SK-N-SH treated with all-trans-retinoic acid at 6 μM for 48 hours (cell line): Measurements from ENCODE around the gene KIAA1217.

Experiments
- ARNTL ChIP-seq: fragments of 450-650 bp; formaldehyde crosslinking; IDR thresholded peaks from 2 replicates; pipeline ENCODE4 v1.5.0; 2020; ENCODE audit warnings: low read depth, mild to moderate bottlenecking, moderate library complexity, borderline replicate concordance
- GLIS3 ChIP-seq: fragments of 250-450 bp; sonication (Bioruptor Pico); IDR thresholded peaks from 2 replicates; pipeline ENCODE4 v1.5.0; 2020; ENCODE audit warnings: mild to moderate bottlenecking, moderate library complexity
- RARB ChIP-seq: fragments of 250-450 bp; sonication (Bioruptor Pico); IDR thresholded peaks from 2 replicates; pipeline ENCODE4 v1.8.0; 2021; ENCODE audit warnings: mild to moderate bottlenecking, moderate library complexity
- ZFP30 ChIP-seq: fragments of 450-650 bp; formaldehyde crosslinking; IDR thresholded peaks from 2 replicates; pipeline ENCODE4 v1.5.0; 2022; ENCODE audit warnings: mild to moderate bottlenecking, moderate library complexity
- ZNF70 ChIP-seq: fragments of 450-650 bp; formaldehyde crosslinking; IDR thresholded peaks from 2 replicates; pipeline ENCODE4 v1.5.0; 2020; ENCODE audit warnings: mild to moderate bottlenecking, moderate library complexity
- TF ChIP-seq, protein P1 (sequence below): fragments of 250-450 bp; sonication (Bioruptor Pico); IDR thresholded peaks from 2 replicates; pipeline ENCODE4 v1.8.0; 2020; ENCODE audit warnings: mild to moderate bottlenecking, moderate library complexity, borderline replicate concordance
- TF ChIP-seq, protein P2 (sequence below): fragments of 250-450 bp; sonication (Bioruptor Pico); IDR thresholded peaks from 2 replicates; pipeline ENCODE4 v1.8.0; 2021; ENCODE audit warnings: low read depth, mild to moderate bottlenecking, moderate library complexity, borderline replicate concordance
- TF ChIP-seq, protein P3 (sequence below): fragments of 250-450 bp; sonication (Bioruptor Pico); IDR thresholded peaks from 2 replicates; pipeline ENCODE4 v1.5.1; 2021; ENCODE audit warnings: mild to moderate bottlenecking, moderate library complexity

DNA sequence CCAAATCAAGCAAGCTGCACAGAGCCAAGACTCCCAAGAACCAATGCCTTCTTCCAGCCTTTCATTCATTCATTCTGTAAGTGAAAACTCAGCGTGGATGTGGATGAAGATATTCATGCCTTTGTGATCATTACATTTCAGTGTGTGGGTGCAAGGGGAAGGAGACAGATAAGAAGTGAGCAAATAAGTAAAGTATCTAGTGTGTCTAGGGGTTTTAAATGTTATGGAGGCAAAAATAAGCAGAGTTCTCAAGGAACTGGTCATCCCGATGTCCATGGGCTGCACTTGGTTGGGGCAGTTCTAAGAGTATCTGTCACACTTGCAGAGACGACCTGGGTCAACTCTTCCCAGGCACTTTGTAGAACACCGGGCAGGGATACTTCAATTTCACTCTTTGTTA, 149.1 kb downstream of the KIAA1217 start:
- TF ChIP-seq GLIS3 (no peak), ZNF70 (no peak), ZFP30 (no peak), ARNTL (CRISPR knock-in tag) (no peak), RARB (CRISPR knock-in tag) (no peak)
- TF ChIP-seq, protein P1, sequence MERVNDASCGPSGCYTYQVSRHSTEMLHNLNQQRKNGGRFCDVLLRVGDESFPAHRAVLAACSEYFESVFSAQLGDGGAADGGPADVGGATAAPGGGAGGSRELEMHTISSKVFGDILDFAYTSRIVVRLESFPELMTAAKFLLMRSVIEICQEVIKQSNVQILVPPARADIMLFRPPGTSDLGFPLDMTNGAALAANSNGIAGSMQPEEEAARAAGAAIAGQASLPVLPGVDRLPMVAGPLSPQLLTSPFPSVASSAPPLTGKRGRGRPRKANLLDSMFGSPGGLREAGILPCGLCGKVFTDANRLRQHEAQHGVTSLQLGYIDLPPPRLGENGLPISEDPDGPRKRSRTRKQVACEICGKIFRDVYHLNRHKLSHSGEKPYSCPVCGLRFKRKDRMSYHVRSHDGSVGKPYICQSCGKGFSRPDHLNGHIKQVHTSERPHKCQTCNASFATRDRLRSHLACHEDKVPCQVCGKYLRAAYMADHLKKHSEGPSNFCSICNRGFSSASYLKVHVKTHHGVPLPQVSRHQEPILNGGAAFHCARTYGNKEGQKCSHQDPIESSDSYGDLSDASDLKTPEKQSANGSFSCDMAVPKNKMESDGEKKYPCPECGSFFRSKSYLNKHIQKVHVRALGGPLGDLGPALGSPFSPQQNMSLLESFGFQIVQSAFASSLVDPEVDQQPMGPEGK = no peak
- TF ChIP-seq, protein P2, sequence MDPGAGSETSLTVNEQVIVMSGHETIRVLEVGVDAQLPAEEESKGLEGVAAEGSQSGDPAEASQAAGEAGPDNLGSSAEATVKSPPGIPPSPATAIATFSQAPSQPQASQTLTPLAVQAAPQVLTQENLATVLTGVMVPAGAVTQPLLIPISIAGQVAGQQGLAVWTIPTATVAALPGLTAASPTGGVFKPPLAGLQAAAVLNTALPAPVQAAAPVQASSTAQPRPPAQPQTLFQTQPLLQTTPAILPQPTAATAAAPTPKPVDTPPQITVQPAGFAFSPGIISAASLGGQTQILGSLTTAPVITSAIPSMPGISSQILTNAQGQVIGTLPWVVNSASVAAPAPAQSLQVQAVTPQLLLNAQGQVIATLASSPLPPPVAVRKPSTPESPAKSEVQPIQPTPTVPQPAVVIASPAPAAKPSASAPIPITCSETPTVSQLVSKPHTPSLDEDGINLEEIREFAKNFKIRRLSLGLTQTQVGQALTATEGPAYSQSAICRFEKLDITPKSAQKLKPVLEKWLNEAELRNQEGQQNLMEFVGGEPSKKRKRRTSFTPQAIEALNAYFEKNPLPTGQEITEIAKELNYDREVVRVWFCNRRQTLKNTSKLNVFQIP (CRISPR knock-in tag) = no peak
- TF ChIP-seq, protein P3, sequence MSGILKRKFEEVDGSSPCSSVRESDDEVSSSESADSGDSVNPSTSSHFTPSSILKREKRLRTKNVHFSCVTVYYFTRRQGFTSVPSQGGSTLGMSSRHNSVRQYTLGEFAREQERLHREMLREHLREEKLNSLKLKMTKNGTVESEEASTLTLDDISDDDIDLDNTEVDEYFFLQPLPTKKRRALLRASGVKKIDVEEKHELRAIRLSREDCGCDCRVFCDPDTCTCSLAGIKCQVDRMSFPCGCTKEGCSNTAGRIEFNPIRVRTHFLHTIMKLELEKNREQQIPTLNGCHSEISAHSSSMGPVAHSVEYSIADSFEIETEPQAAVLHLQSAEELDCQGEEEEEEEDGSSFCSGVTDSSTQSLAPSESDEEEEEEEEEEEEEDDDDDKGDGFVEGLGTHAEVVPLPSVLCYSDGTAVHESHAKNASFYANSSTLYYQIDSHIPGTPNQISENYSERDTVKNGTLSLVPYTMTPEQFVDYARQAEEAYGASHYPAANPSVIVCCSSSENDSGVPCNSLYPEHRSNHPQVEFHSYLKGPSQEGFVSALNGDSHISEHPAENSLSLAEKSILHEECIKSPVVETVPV (CRISPR knock-in tag) = no peak
